ENCODE measurements around the gene PLIN5.

GRCh38 chr19:4550018-4550417 is 15.0 kb upstream of the PLIN5 start:
- TF ChIP-seq POLR2A (IDR thresholded peaks at IDR 0.05) (no peak), CTCF (IDR thresholded peaks at IDR 0.05) (no peak), POLR2AphosphoS5 (IDR thresholded peaks at IDR 0.05) (no peak)

Data from breast epithelium (tissue), 3 donors.